ENCODE measurements around the gene SPATA22.

GRCh38 chr17:3502466-3502865 is 30.8 kb upstream of the SPATA22 start:
- TF ChIP-seq MYC (IDR thresholded peaks at IDR 0.05; ENCODE audit: low read depth, low read length) (no peak), MYC (CRISPR knock-in tag; IDR thresholded peaks at IDR 0.05; ENCODE audit: borderline replicate concordance, low read depth) (no peak), YY1 (IDR thresholded peaks at IDR 0.05; ENCODE audit: borderline replicate concordance in 1 of 3, control insufficient read depth in 1 of 3, extremely low read depth in 1 of 3, insufficient read depth in 3 of 3, insufficient read length in 1 of 3, insufficient replicate concordance in 2 of 3, low read depth in 1 of 3, low read length in 2 of 3) (no peak), REST (IDR thresholded peaks at IDR 0.05; ENCODE audit: borderline replicate concordance) (no peak), REST (CRISPR knock-in tag; IDR thresholded peaks at IDR 0.05; ENCODE audit: low read depth) (no peak), FOXK2 (conservative IDR thresholded peaks at IDR 0.05 in 1 of 2, IDR thresholded peaks at IDR 0.05 in 1 of 2; ENCODE audit: low read depth in 2 of 2) (no peak)
